Measurements from ENCODE around the gene ZCCHC14. TPM values are rescaled to one million over a fixed set of nuclear protein-coding genes. Genes with fewer than 3 reads are reported as not detected.

Gene ZCCHC14
- total and polyA plus RNA-seq, 10 of the 15 experiments (the other 5 are each of a cell fraction or from before 2014, with no cell fraction given) = 0.02 to 0.26 (median 0.05) TPM; not detected in 3

DNA sequence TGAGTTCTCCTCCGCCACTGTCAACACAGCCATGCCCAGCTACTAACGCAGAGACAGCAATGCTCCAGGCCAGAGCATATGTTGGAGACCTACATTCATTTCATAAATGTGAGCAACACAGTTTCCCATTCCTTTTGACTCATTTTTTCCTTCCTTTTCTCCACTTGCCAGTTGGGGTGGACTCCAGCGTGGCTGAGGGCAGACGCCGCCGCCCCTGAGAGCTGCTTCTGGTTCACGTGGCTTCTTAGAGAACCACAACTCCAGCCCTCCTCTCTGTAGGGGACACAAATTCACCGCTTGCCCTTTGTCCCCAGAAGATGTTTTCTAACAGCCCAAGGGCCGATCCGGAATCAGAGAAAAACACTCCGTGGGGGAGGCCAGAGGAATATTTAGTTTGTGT, 45.8 kb upstream of the ZCCHC14 start:
- no peak for FAIRE-seq
- peaks cover 4 to 5% of the 10 kb centered on the region in 2 experiments; a peak in 2 of 4 replicates for H3K27me3 ChIP-seq (replicated peaks in 1 of 2; ENCODE audit: control insufficient read depth in 2 of 2, insufficient read depth in 2 of 2, low read length in 1 of 2)
- H3K4me1 ChIP-seq (ENCODE audit: control insufficient read depth, insufficient read depth, low read length) = no peaks in the 10 kb centered on the region
- no peak overlapping the region for H3K4me2 ChIP-seq (ENCODE audit: control insufficient read depth, insufficient read depth)
- H3K9ac ChIP-seq (ENCODE audit: control insufficient read depth, insufficient read depth, low read length) = no peak overlapping the region
- no peak overlapping the region for H2AFZ ChIP-seq (ENCODE audit: control insufficient read depth, low read depth, low read length)
- no peak for ATAC-seq
- intact Hi-C loops (cut with micrococcal nuclease; ENCODE audit: unreplicated experiment) = no loop called here
- no peak for DNase-seq (ENCODE audit: low read depth, low spot score)
- ChIA-PET CTCF (no interaction called here), RAD21 (ENCODE audit: unreplicated experiment) (no interaction called here), SMC1A (ENCODE audit: uncharacterized antibody, unreplicated experiment) (no interaction called here), POLR2A (no interaction called here)
- no peak overlapping the region for H3K4me3 ChIP-seq
- peaks cover 2% of the 10 kb centered on the region; the same call in 1 of the 3 replicates for H3K9me3 ChIP-seq (replicated peaks; ENCODE audit: control insufficient read depth, insufficient read depth, low read length)
- H3K79me2 ChIP-seq (ENCODE audit: control insufficient read depth, insufficient read depth, low read length) = no peaks in the 10 kb centered on the region
- TF ChIP-seq NKRF (conservative IDR thresholded peaks at IDR 0.05) (no peak), EZH2 (IDR thresholded peaks at IDR 0.05; ENCODE audit: borderline replicate concordance, control insufficient read depth, low read depth, low read length) (no peak), ZNF217 (IDR thresholded peaks at IDR 0.05) (no peak), RB1 (IDR thresholded peaks at IDR 0.05; ENCODE audit: borderline replicate concordance) (no peak), BCL11A (IDR thresholded peaks at IDR 0.05; ENCODE audit: low read depth, low read length) (no peak), PAX8 (IDR thresholded peaks at IDR 0.05) (no peak), ZNF622 (IDR thresholded peaks at IDR 0.05) (no peak), BRCA1 (IDR thresholded peaks at IDR 0.05; ENCODE audit: low read depth, low read length) (no peak), FOS (IDR thresholded peaks at IDR 0.05; ENCODE audit: borderline replicate concordance, extremely low read depth, insufficient read length) (no peak), ZBTB40 (IDR thresholded peaks at IDR 0.05; ENCODE audit: borderline replicate concordance) (no peak), TAF1 (IDR thresholded peaks at IDR 0.05; ENCODE audit: borderline replicate concordance, low read depth, low read length) (no peak)
- in situ Hi-C loops (cut with MboI) = no loop called here
- WGBS (ENCODE audit: insufficient coverage, insufficient replicate concordance, low lambda C conversion rate, missing lambda C conversion rate) = 41% methylated on average over 11 of the region's 11 CpGs
- no peak overlapping the region for H3K27ac ChIP-seq (ENCODE audit: control insufficient read depth, insufficient read depth)
- H3K36me3 ChIP-seq (ENCODE audit: control insufficient read depth in 2 of 2, insufficient read depth in 2 of 2, low read length in 1 of 2) = no peaks in the 10 kb centered on the region
- no TSS peak for BruUV-seq (replicated peaks)
- H4K20me1 ChIP-seq (ENCODE audit: control insufficient read depth, insufficient read depth) = no peaks in the 10 kb centered on the region
